ENCODE data around the gene PDP2. TPM values are rescaled to one million over a fixed set of nuclear protein-coding genes. Genes with fewer than 3 reads are reported as not detected.
"Not testable (repeated sequence)": the region's sequence is repeated elsewhere in the genome, so short reads cannot be mapped to it uniquely, and the experiment has no call there.

Gene PDP2
- total RNA-seq, 1 experiment from 2014 or later, result 11.7 TPM

GRCh38 chr16:66931665-66932064 lies 51.4 kb downstream of the PDP2 start:
- H3K36me3 ChIP-seq (ENCODE audit: insufficient read depth, low read length), result 0 out of 2 replicates have a peak, but pooled peaks cover 9% of the 10 kb centered on the region
- H4K20me1 ChIP-seq (ENCODE audit: insufficient read depth, low read depth, low read length), result peaks cover 12% of the 10 kb centered on the region; the same call in 1 of the 2 replicates
- no peak overlapping the region for H3K4me2 ChIP-seq (ENCODE audit: low read depth, low read length, poor library complexity, severe bottlenecking)
- peaks cover 33% of the 10 kb centered on the region for H3K4me1 ChIP-seq (ENCODE audit: low read length)
- no peak overlapping the region for H3K9ac ChIP-seq (ENCODE audit: low read length)
- no peak overlapping the region for H3K4me3 ChIP-seq (ENCODE audit: low read length)
- no peaks in the 10 kb centered on the region for H3K9me2 ChIP-seq (replicated peaks; ENCODE audit: insufficient read depth, low read length)
- DNase-seq, result no peak
- no peaks in the 10 kb centered on the region for H3K9me3 ChIP-seq (ENCODE audit: low read length)
- no peaks in the 10 kb centered on the region for H3K27me3 ChIP-seq (ENCODE audit: low read length)
- H2AFZ ChIP-seq (ENCODE audit: low read length), result no peak overlapping the region
- peaks cover 42% of the 10 kb centered on the region for H3K79me2 ChIP-seq (ENCODE audit: low read length)
- no peak overlapping the region for H3K27ac ChIP-seq (ENCODE audit: low read length)

GRCh38 chr16:66932076-66932475 lies 51.8 kb downstream of the PDP2 start:
- H3K9me2 ChIP-seq (replicated peaks; ENCODE audit: insufficient read depth, low read length), result no peaks in the 10 kb centered on the region
- 0 out of 2 replicates have a peak, but pooled peaks cover 9% of the 10 kb centered on the region for H3K36me3 ChIP-seq (ENCODE audit: insufficient read depth, low read length)
- no peaks in the 10 kb centered on the region for H3K9me3 ChIP-seq (ENCODE audit: low read length)
- peaks cover 29% of the 10 kb centered on the region for H3K4me1 ChIP-seq (ENCODE audit: low read length)
- H3K27ac ChIP-seq (ENCODE audit: low read length), result no peak overlapping the region
- H3K9ac ChIP-seq (ENCODE audit: low read length), result no peak overlapping the region
- H3K4me3 ChIP-seq (ENCODE audit: low read length), result no peak overlapping the region
- H3K27me3 ChIP-seq (ENCODE audit: low read length), result no peaks in the 10 kb centered on the region
- peaks cover 12% of the 10 kb centered on the region; the same call in 1 of the 2 replicates for H4K20me1 ChIP-seq (ENCODE audit: insufficient read depth, low read depth, low read length)
- DNase-seq, result no peak
- no peak overlapping the region for H3K4me2 ChIP-seq (ENCODE audit: low read depth, low read length, poor library complexity, severe bottlenecking)
- H3K79me2 ChIP-seq (ENCODE audit: low read length), result peaks cover 42% of the 10 kb centered on the region
- no peak overlapping the region for H2AFZ ChIP-seq (ENCODE audit: low read length)

GRCh38 chr16:66933776-66934137 lies 53.4 kb downstream of the PDP2 start:
- Histone ChIP-seq H3K4me3 (ENCODE audit: low read length) (peak overlapping the region; percentile 100), H3K27ac (ENCODE audit: low read length) (peak overlapping the region; percentile 42; the same call in 1 of the 2 replicates), H3K9ac (ENCODE audit: low read length) (peak overlapping the region; percentile 93)

GRCh38 chr16:66934138-66934838 lies 54.0 kb downstream of the PDP2 start, which contains the start of gene CIAO2B:
TSS of gene CIAO2B (minus strand) at chr16:66934402. CDS start at chr16:66934364, 38 bp downstream.
- H3K4me1 ChIP-seq (ENCODE audit: low read length), result peaks cover 25% of the 10 kb centered on the region
- H3K9ac ChIP-seq (ENCODE audit: low read length), result peak within 1 kb of the TSS; percentile 93
- peaks cover 12% of the 10 kb centered on the region; the same call in 1 of the 2 replicates for H4K20me1 ChIP-seq (ENCODE audit: insufficient read depth, low read depth, low read length)
- peak within 1 kb of the TSS; percentile 100 for H3K4me3 ChIP-seq (ENCODE audit: low read length)
- no peaks in the 10 kb centered on the region for H3K9me3 ChIP-seq (ENCODE audit: low read length)
- H3K9me2 ChIP-seq (replicated peaks; ENCODE audit: insufficient read depth, low read length), result no peaks in the 10 kb centered on the region
- H3K4me2 ChIP-seq (ENCODE audit: low read depth, low read length, poor library complexity, severe bottlenecking), result peak within 1 kb of the TSS; percentile 96
- no peaks in the 10 kb centered on the region for H3K27me3 ChIP-seq (ENCODE audit: low read length)
- DNase-seq, result peak; percentile 96
- 0 out of 2 replicates have a peak within 1 kb of the TSS, but pooled peaks have one; percentile 57 for H2AFZ ChIP-seq (ENCODE audit: low read length)
- peaks cover 42% of the 10 kb centered on the region for H3K79me2 ChIP-seq (ENCODE audit: low read length)
- 0 out of 2 replicates have a peak, but pooled peaks cover 12% of the 10 kb centered on the region for H3K36me3 ChIP-seq (ENCODE audit: insufficient read depth, low read length)
- H3K27ac ChIP-seq (ENCODE audit: low read length), result peak within 1 kb of the TSS; percentile 48; the same call in 1 of the 2 replicates

More at GRCh38 chr16:66933776-66934137, 53.4 kb downstream of the PDP2 start:
- Histone ChIP-seq H3K36me3 (ENCODE audit: insufficient read depth, low read length) (0 out of 2 replicates have a peak, but pooled peaks cover 9% of the 10 kb centered on the region), H3K9me3 (ENCODE audit: low read length) (no peaks in the 10 kb centered on the region), H3K9me2 (replicated peaks; ENCODE audit: insufficient read depth, low read length) (no peaks in the 10 kb centered on the region), H2AFZ (ENCODE audit: low read length) (0 out of 2 replicates have a peak overlapping the region, but pooled peaks have one; percentile 57), H4K20me1 (ENCODE audit: insufficient read depth, low read depth, low read length) (peaks cover 12% of the 10 kb centered on the region; the same call in 1 of the 2 replicates), H3K79me2 (ENCODE audit: low read length) (peaks cover 42% of the 10 kb centered on the region), H3K4me2 (ENCODE audit: low read depth, low read length, poor library complexity, severe bottlenecking) (peak overlapping the region; percentile 96), H3K27me3 (ENCODE audit: low read length) (no peaks in the 10 kb centered on the region), H3K4me1 (ENCODE audit: low read length) (peaks cover 25% of the 10 kb centered on the region)
- DNase-seq, result no peak

- not testable (repeated sequence) for H3K9me3 ChIP-seq (ENCODE audit: low read length); H3K27me3 ChIP-seq (ENCODE audit: low read length); DNase-seq; H3K9me2 ChIP-seq (replicated peaks; ENCODE audit: insufficient read depth, low read length)
- Histone ChIP-seq H3K9ac (ENCODE audit: low read length) (peak overlapping the region; percentile 93), H3K27ac (ENCODE audit: low read length) (peak overlapping the region; percentile 48; the same call in 1 of the 2 replicates), H3K4me1 (ENCODE audit: low read length) (peaks cover 25% of the 10 kb centered on the region), H3K4me2 (ENCODE audit: low read depth, low read length, poor library complexity, severe bottlenecking) (peak overlapping the region; percentile 96), H3K79me2 (ENCODE audit: low read length) (peaks cover 42% of the 10 kb centered on the region), H3K36me3 (ENCODE audit: insufficient read depth, low read length) (0 out of 2 replicates have a peak, but pooled peaks cover 12% of the 10 kb centered on the region), H2AFZ (ENCODE audit: low read length) (0 out of 2 replicates have a peak overlapping the region, but pooled peaks have one; percentile 25), H3K4me3 (ENCODE audit: low read length) (peak overlapping the region; percentile 100), H4K20me1 (ENCODE audit: insufficient read depth, low read depth, low read length) (peaks cover 12% of the 10 kb centered on the region; the same call in 1 of the 2 replicates)
These were observed 54.6 kb downstream of the PDP2 start for GRCh38 chr16:66934839-66935313.

- peak within 1 kb of the TSS; percentile 93 for H3K9ac ChIP-seq (ENCODE audit: low read length)
- H3K4me2 ChIP-seq (ENCODE audit: low read depth, low read length, poor library complexity, severe bottlenecking), result peak within 1 kb of the TSS; percentile 96
- H3K9me2 ChIP-seq (replicated peaks; ENCODE audit: insufficient read depth, low read length), result no peaks in the 10 kb centered on the region
- 0 out of 2 replicates have a peak, but pooled peaks cover 12% of the 10 kb centered on the region for H3K36me3 ChIP-seq (ENCODE audit: insufficient read depth, low read length)
- peak within 1 kb of the TSS; percentile 100 for H3K4me3 ChIP-seq (ENCODE audit: low read length)
- no peaks in the 10 kb centered on the region for H3K27me3 ChIP-seq (ENCODE audit: low read length)
- H4K20me1 ChIP-seq (ENCODE audit: insufficient read depth, low read depth, low read length), result peaks cover 12% of the 10 kb centered on the region; the same call in 1 of the 2 replicates
- peak within 1 kb of the TSS; percentile 48; the same call in 1 of the 2 replicates for H3K27ac ChIP-seq (ENCODE audit: low read length)
- no peaks in the 10 kb centered on the region for H3K9me3 ChIP-seq (ENCODE audit: low read length)
- 0 out of 2 replicates have a peak within 1 kb of the TSS, but pooled peaks have one; percentile 25 for H2AFZ ChIP-seq (ENCODE audit: low read length)
- peaks cover 42% of the 10 kb centered on the region for H3K79me2 ChIP-seq (ENCODE audit: low read length)
- no peak for DNase-seq
- H3K4me1 ChIP-seq (ENCODE audit: low read length), result peaks cover 25% of the 10 kb centered on the region
These were observed 55.1 kb downstream of the PDP2 start, which contains the start of gene CES2 for GRCh38 chr16:66935314-66936011. TSS of gene CES2 (plus strand) at chr16:66935516. CDS start at chr16:66935636, 120 bp downstream.

- Histone ChIP-seq H3K79me2 (ENCODE audit: low read length) (peaks cover 42% of the 10 kb centered on the region), H3K27me3 (ENCODE audit: low read length) (no peaks in the 10 kb centered on the region), H3K9me3 (ENCODE audit: low read length) (no peaks in the 10 kb centered on the region), H3K27ac (ENCODE audit: low read length) (no peak overlapping the region), H2AFZ (ENCODE audit: low read length) (no peak overlapping the region), H3K4me2 (ENCODE audit: low read depth, low read length, poor library complexity, severe bottlenecking) (no peak overlapping the region), H3K9ac (ENCODE audit: low read length) (no peak overlapping the region), H3K4me1 (ENCODE audit: low read length) (peaks cover 25% of the 10 kb centered on the region), H3K36me3 (ENCODE audit: insufficient read depth, low read length) (0 out of 2 replicates have a peak, but pooled peaks cover 11% of the 10 kb centered on the region), H4K20me1 (ENCODE audit: insufficient read depth, low read depth, low read length) (peaks cover 12% of the 10 kb centered on the region; the same call in 1 of the 2 replicates), H3K9me2 (replicated peaks; ENCODE audit: insufficient read depth, low read length) (no peaks in the 10 kb centered on the region), H3K4me3 (ENCODE audit: low read length) (no peak overlapping the region)
- no peak for DNase-seq
These were observed 56.1 kb downstream of the PDP2 start for GRCh38 chr16:66936462-66936861.
